IPS-18c (cell line): ENCODE data around the gene SFXN3.
A peak's percentile ranks its signal among the peaks of the same experiment; 100 is the strongest.

Experiments
- H3K4me3 ChIP-seq: 2 replicates; pipeline ENCODE4 v1.7.0; 2013; ENCODE audit warnings: low read depth, mild to moderate bottlenecking, low read length, moderate library complexity; ENCODE audit not compliant: insufficient read depth
- H3K9me3 ChIP-seq: one replicate; pipeline ENCODE4 v1.6.1; 2013; ENCODE audit warnings: mild to moderate bottlenecking, low read length, moderate library complexity; ENCODE audit not compliant: control insufficient read depth, insufficient read depth

Gene SFXN3

GRCh38 chr10:101010329-101010728 is 20.7 kb upstream of the SFXN3 start:
- no peak overlapping the region for H3K4me3 ChIP-seq
- no peaks in the 10 kb centered on the region for H3K9me3 ChIP-seq

- Histone ChIP-seq H3K4me3 (no peak overlapping the region), H3K9me3 (no peaks in the 10 kb centered on the region)
Measured at GRCh38 chr10:101011517-101012423, 19.3 kb upstream of the SFXN3 start.

DNA sequence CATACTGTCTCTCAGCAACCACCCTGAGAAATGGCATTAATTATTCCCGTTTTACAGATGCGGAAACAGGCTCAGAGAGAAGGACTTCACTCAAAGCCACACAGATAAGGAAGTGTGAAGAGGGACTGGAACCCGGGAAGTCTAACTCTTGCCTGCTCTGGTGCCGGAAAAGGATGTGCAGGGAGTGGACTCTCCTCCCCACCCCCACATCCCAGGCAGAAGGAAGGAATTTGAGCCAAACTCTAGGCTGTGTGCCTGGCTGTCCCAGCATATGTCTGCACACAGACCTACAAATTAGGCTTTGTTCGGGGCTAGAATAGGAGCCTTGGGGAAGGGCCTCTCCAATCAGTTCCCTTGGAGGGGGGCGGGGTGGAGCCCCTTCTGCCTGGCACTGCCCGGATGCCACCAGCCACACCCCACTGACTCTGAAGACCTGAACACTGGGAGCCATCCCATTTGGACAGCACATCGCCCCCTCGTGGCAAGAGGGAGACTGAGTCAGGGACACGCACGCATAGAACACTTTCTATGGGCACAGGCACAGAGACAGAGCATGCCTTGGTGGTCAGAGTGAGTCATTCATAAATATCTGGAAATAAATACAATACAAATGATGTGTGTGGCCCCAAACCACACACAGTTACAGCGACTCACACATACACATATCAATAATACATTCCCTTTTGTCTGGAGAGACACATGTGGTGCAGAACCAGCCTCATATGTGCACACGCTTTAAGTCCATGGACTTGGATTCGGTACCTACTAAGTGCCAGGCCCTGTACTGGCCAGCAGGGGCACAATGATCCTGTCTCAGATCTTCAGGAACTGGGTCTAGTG is 18.3 kb upstream of the SFXN3 start:
- Histone ChIP-seq H3K4me3 (no peak overlapping the region), H3K9me3 (no peaks in the 10 kb centered on the region)

- no peaks in the 10 kb centered on the region for H3K9me3 ChIP-seq
- H3K4me3 ChIP-seq: no peak overlapping the region
Measured at GRCh38 chr10:101013365-101013825, 17.6 kb upstream of the SFXN3 start.

DNA sequence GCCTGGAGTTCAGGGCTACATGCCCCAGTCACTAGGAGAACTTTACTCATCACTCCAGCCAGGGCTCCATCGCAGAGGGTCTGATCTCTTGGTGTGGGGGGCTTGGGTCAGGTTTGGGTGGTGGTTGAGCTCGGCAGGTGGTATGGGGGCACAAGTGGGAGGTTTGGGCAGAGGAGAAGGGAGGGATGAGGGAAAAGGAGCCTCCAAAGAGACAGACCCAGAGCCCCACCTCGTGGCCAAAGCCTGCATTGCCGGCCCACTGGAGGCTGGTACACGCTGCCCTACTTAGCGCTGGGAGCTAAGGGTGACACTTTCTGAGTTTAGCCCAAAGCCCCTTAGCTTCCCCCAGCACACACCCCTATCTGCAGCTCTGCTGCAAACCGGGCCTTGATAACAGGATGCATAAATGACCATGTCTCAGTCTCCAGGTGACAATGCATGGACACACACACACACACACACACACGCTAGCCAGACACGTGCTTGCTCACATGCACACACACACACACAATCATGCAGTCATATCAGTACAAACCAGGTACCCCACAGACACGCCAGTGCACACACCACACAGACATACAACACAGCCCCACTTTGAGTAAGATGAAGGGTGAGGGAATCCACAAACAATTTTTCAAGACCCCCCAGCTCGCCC is 16.7 kb upstream of the SFXN3 start:
- no peaks in the 10 kb centered on the region for H3K9me3 ChIP-seq
- H3K4me3 ChIP-seq: no peak overlapping the region

DNA sequence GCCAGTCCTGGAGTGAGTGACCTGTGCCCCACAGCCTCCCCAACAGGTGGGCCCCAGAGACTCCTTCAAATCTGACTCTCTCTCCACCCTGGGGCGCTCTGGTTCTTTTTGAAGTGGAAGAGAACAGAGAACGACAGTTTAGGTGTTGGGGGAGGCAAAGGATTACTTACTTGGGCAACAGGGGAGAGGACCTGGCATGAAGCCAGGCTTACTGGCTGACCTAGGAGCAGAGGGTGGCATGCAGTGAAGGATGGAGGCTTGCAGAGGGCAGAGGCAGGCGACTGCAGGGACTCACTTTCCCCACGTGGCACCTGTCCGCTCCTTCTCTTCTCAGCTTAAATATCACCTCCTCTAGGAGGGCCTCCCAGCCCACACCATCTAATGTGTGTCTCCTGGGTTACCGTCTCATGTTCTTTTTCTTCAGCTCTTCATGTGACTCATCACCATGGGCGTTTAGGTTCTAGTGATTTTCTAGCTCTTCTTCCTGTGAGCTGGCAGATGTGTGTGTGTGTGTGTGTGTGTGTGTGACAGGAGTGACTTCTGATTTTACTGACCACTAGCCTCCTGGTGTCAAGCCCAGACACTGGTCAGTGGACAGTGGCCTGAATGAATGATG is 16.0 kb upstream of the SFXN3 start:
- no peaks in the 10 kb centered on the region for H3K9me3 ChIP-seq
- no peak overlapping the region for H3K4me3 ChIP-seq

DNA sequence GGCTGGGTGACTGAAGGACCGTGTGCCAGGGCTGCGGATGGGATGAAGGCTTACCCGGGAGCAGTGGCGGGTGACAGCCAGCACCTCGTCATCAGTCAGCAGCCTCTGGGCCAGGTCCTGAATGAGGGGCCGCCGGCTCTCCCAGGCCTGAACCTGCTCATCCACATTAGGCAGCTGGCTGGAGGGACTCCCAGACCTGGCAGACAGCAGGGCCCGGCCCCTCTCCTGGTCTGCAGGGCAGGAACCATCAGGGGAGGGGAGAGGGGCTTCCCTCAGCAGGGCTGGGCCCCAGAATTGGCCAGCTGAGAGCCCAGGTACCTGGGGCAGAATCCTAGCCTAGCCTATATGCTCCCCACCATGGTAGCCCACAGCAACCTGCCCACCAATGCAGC is 15.5 kb upstream of the SFXN3 start:
- Histone ChIP-seq H3K9me3 (no peaks in the 10 kb centered on the region), H3K4me3 (no peak overlapping the region)

GRCh38 chr10:101016814-101017213 is 14.2 kb upstream of the SFXN3 start:
- no peaks in the 10 kb centered on the region for H3K9me3 ChIP-seq
- H3K4me3 ChIP-seq: no peak overlapping the region

- Histone ChIP-seq H3K4me3 (peak overlapping the region; percentile 43; the same call in 1 of the 2 replicates), H3K9me3 (no peaks in the 10 kb centered on the region)
Measured at GRCh38 chr10:101018118-101018599, 12.9 kb upstream of the SFXN3 start.

DNA sequence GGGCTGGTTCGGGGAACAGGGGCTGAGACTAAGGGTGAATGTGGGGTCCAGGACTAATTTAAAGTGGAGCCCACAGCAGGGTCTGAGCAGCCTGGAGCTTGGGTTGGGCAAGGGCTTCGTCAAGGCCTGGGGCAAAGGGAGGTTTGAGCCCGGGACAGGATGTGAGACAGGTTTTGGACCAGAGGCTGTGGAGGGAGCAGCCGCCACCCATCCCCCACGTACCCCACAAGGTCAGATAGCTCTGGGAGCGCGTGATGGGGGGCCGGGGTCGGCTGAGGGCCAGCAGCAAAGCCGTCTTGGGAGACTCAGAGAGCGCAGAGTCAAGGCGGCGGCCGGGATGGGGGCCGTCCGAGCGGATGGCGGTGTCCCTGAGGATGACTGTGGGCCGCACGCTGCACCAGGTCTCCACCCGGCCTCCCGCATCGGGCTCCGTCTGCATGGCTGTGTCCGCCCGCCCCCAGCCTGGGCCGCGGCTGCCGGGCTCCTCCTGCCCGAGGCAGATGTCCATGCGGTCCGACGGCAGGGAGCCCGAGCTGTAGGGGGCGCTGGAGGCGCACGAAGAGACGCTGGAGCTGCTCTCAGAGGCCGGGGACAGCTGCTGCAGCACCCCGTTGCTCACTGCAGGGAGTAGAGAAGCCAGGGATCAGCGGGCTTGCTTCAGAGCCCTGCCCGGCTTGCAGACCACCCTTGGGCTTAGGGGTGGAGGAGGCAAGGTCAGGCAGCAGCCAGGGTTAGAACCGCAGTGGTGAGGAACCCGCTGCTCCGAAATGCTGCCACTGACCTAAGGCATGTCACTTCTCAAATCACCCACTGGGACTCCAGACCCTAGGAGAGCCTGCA is 12.2 kb upstream of the SFXN3 start:
- no peaks in the 10 kb centered on the region for H3K9me3 ChIP-seq
- peak overlapping the region; percentile 43; the same call in 1 of the 2 replicates for H3K4me3 ChIP-seq

DNA sequence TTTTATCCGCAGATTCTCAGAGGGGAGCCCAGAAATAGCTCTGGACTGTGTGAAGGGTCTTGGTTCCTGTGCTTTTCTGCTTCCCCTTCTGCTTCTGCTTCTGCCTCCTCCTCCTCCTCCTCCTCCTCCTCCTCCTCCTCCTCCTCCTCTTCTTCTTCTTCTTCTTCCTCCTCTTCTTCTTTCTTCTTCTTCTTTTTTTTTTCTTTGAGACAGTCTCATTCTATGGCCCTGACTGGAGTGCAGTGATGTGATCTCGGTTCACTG is 11.7 kb upstream of the SFXN3 start:
- no peak overlapping the region for H3K4me3 ChIP-seq

GRCh38 chr10:101020427-101021075 is 10.5 kb upstream of the SFXN3 start:
- H3K9me3 ChIP-seq: no peaks in the 10 kb centered on the region
- H3K4me3 ChIP-seq: no peak overlapping the region

More for the DNA sequence above, 11.7 kb upstream of the SFXN3 start:
- no peaks in the 10 kb centered on the region for H3K9me3 ChIP-seq

GRCh38 chr10:101021239-101021638 is 9.8 kb upstream of the SFXN3 start:
- H3K4me3 ChIP-seq: no peak overlapping the region
- H3K9me3 ChIP-seq: no peaks in the 10 kb centered on the region

GRCh38 chr10:101021692-101022251 is 9.3 kb upstream of the SFXN3 start:
- Histone ChIP-seq H3K9me3 (no peaks in the 10 kb centered on the region), H3K4me3 (no peak overlapping the region)

GRCh38 chr10:101022967-101023705 is 7.9 kb upstream of the SFXN3 start:
- no peaks in the 10 kb centered on the region for H3K9me3 ChIP-seq
- H3K4me3 ChIP-seq: no peak overlapping the region
